ENCODE results near the gene ABCA13. TPM values are rescaled to one million over a fixed set of nuclear protein-coding genes. Genes with fewer than 3 reads are reported as not detected.

ABCA13 gene
- total and polyA plus RNA-seq, 2 of the 4 experiments (the other 2 are of a cell fraction), result under 0.01 to 0.07 TPM

GRCh38 chr7:48317360-48317759 is 146.1 kb downstream of the ABCA13 start:
- Histone ChIP-seq H2BK5ac (ENCODE audit: low read depth, low read length, poor library complexity, severe bottlenecking) (no peak overlapping the region), H3K9me1 (ENCODE audit: insufficient read depth, low read length) (no peaks in the 10 kb centered on the region), H3K14ac (replicated peaks; ENCODE audit: low read depth, low read length) (no peak overlapping the region), H3K56ac (ENCODE audit: extremely low read depth, insufficient read depth, low read length) (no peak overlapping the region), H3K4me3 (ENCODE audit: insufficient read depth, low read depth, low read length) (no peak overlapping the region), H4K91ac (ENCODE audit: insufficient read depth, low read depth, low read length) (no peak overlapping the region), H4K8ac (ENCODE audit: low read depth in 2 of 2, low read length in 2 of 2) (no peak overlapping the region), H2BK15ac (ENCODE audit: low read depth, low read length) (no peak overlapping the region), H3K9ac (ENCODE audit: low read depth, low read length) (no peak overlapping the region), H3K36me3 (ENCODE audit: control insufficient read depth, insufficient read depth, low read length) (no peaks in the 10 kb centered on the region), H3K9me3 (ENCODE audit: control insufficient read depth, insufficient read depth, low read length) (no peaks in the 10 kb centered on the region), H2AFZ (replicated peaks; ENCODE audit: low read length, poor library complexity) (no peak overlapping the region), H3K27ac (ENCODE audit: insufficient read depth, low read length) (no peak overlapping the region), H3K4me2 (ENCODE audit: low read depth, low read length) (no peak overlapping the region), H3K4me1 (ENCODE audit: control insufficient read depth, insufficient read depth, low read length) (no peaks in the 10 kb centered on the region), H2AK9ac (replicated peaks; ENCODE audit: low read depth, low read length, poor library complexity) (no peak overlapping the region), H3K4ac (ENCODE audit: low read depth, low read length) (no peak overlapping the region), H2BK20ac (ENCODE audit: low read depth, low read length) (no peak overlapping the region), H3K23ac (ENCODE audit: low read depth, low read length) (no peak overlapping the region), H3K18ac (ENCODE audit: low read depth, low read length) (no peak overlapping the region), H4K5ac (ENCODE audit: low read depth, low read length) (no peak overlapping the region), H2BK120ac (ENCODE audit: low read depth, low read length) (no peak overlapping the region), H2AK5ac (ENCODE audit: low read depth, low read length) (no peak overlapping the region), H4K20me1 (ENCODE audit: insufficient read depth, low read length) (no peaks in the 10 kb centered on the region), H3K27me3 (ENCODE audit: control insufficient read depth, insufficient read depth, low read length) (no peaks in the 10 kb centered on the region), H3K79me1 (ENCODE audit: low read depth in 1 of 2, low read length in 2 of 2) (no peaks in the 10 kb centered on the region)
- TF ChIP-seq CTCF (conservative IDR thresholded peaks at IDR 0.05; ENCODE audit: low read depth, low read length), result no peak
- no peak for TF ChIP-seq CEBPB (IDR thresholded peaks at IDR 0.05; ENCODE audit: low read depth, low read length)
- TF ChIP-seq SMC3 (IDR thresholded peaks at IDR 0.05; ENCODE audit: low read depth, low read length), result no peak
- TF ChIP-seq CHD1 (IDR thresholded peaks at IDR 0.05; ENCODE audit: low read depth, low read length), result no peak
- TF ChIP-seq MAZ (IDR thresholded peaks at IDR 0.05; ENCODE audit: borderline replicate concordance, low read depth, low read length), result no peak
- TF ChIP-seq MXI1 (IDR thresholded peaks at IDR 0.05; ENCODE audit: borderline replicate concordance, low read depth, low read length), result no peak
- no peak for TF ChIP-seq RCOR1 (IDR thresholded peaks at IDR 0.05; ENCODE audit: insufficient replicate concordance, low read length)
- no peak for TF ChIP-seq ELK1 (IDR thresholded peaks at IDR 0.05; ENCODE audit: borderline replicate concordance, low read depth, low read length)
- in situ Hi-C loops (cut with MboI; ENCODE audit: low sequenced_read_pairs) (no loop called here), dilution Hi-C loops (cut with HindIII; ENCODE audit: low sequenced_read_pairs, unreplicated experiment) (no loop called here), intact Hi-C loops (cut with micrococcal nuclease) (no loop called here)
- DNase-seq, result no peak
- ChIA-PET CTCF (no interaction called here), POLR2A (ENCODE audit: unreplicated experiment) (no interaction called here)
- no peak for ATAC-seq (ENCODE audit: low read depth)
- BruUV-seq (replicated peaks), result no TSS peak
- WGBS, 2 experiments (ENCODE audit: extremely low coverage in 2 of 2, insufficient read length in 1 of 2), result no CpG with 5 or more reads among the region's 3 CpGs
